Activated CD8-positive, alpha-beta T cell treated with anti-CD3 and anti-CD28 coated beads for 36 hours (primary cell): Measurements from ENCODE around the gene RILP. TPM values are rescaled to one million over a fixed set of nuclear protein-coding genes. Genes with fewer than 3 reads are reported as not detected.

Source experiments
- ATAC-seq: fragments of 200-7000 bp; cut with Tn5 transposase; one replicate; pipeline ENCODE4 v1.10.0; 2021; ENCODE audit warnings: mild to moderate bottlenecking, moderate library complexity
- CTCF ChIA-PET: fragments of 350-600 bp; sonication (Branson Sonifier 250); formaldehyde crosslinking; loops from one replicate; lab custom pipeline; 2021; ENCODE audit warnings: antibody characterized with exemption; lab: Charles Lee
- POLR2A ChIA-PET: fragments of 350-600 bp; sonication (Branson Sonifier 250); formaldehyde crosslinking; loops from one replicate; lab custom pipeline; 2021; ENCODE audit warnings: antibody characterized with exemption; lab: Charles Lee
- DNase-seq: peaks from one replicate; pipeline ENCODE4 v3.0.0-alpha.2; 2020
- H3K27ac Mint-ChIP-seq: one replicate; pipeline ENCODE4 v1.8.0; 2021; ENCODE audit warnings: mild to moderate bottlenecking, mixed read lengths
- H3K27me3 Mint-ChIP-seq: one replicate; pipeline ENCODE4 v1.8.0; 2021; ENCODE audit warnings: mixed read lengths
- H3K36me3 Mint-ChIP-seq: one replicate; pipeline ENCODE4 v1.8.0; 2021; ENCODE audit warnings: low read depth, mixed read lengths
- H3K4me1 Mint-ChIP-seq: one replicate; pipeline ENCODE4 v1.8.0; 2021; ENCODE audit warnings: low read depth, mixed read lengths
- H3K4me3 Mint-ChIP-seq: one replicate; pipeline ENCODE4 v1.8.0; 2021; ENCODE audit warnings: mild to moderate bottlenecking, moderate library complexity, mixed read lengths
- H3K9me3 Mint-ChIP-seq: one replicate; pipeline ENCODE4 v1.8.0; 2021; ENCODE audit warnings: mixed read lengths
- CTCF ChIP-seq: fragments of 200-600 bp; IDR thresholded peaks from one replicate; pipeline ENCODE4 v1.8.0; 2022; ENCODE audit warnings: antibody characterized with exemption, mild to moderate bottlenecking
- intact Hi-C: fragments of 100-400 bp; cut with micrococcal nuclease; formaldehyde crosslinking; loops from one replicate; pipeline ENCODE4 v1.10.0; 2022
- total RNA-seq, 2 experiments: library from RNA; stranded (reverse); gene quantifications; one replicate each; pipeline ENCODE4 v1.2.3, GENCODE V29; 2021

RILP gene
- total RNA-seq, 2 experiments from 2014 or later = 5.3 to 6.1 TPM

- intact Hi-C loops = no loop called here
- TF ChIP-seq CTCF = no peak
- Mint-ChIP-seq H3K9me3 (no peaks in the 10 kb centered on the region), H3K27ac (peak overlapping the region; percentile 8), H3K27me3 (no peaks in the 10 kb centered on the region), H3K4me3 (no peak overlapping the region), H3K4me1 (peaks cover 15% of the 10 kb centered on the region), H3K36me3 (peaks cover 40% of the 10 kb centered on the region)
- ChIA-PET CTCF (interaction anchor here (0.9 to 2.5 kb wide), 5 partner anchors 15 to 77 kb away, joined by 3 to 8 read pairs (median 5); no protein-coding TSS in a partner anchor), POLR2A (interaction anchor here (0.7 to 2.1 kb wide), 5 partner anchors 10 to 194 kb away, joined by 3 to 9 read pairs (median 5); partner anchors contain the start of gene PITPNA)
- DNase-seq = no peak
- ATAC-seq = no peak
Measured at GRCh38 chr17:1651559-1651844, 1.8 kb upstream of the RILP start.

GRCh38 chr17:1650731-1651558, 1.3 kb upstream of the RILP start:
- Mint-ChIP-seq H3K27ac (no peak overlapping the region), H3K9me3 (no peaks in the 10 kb centered on the region), H3K4me1 (peaks cover 18% of the 10 kb centered on the region), H3K4me3 (no peak overlapping the region), H3K36me3 (peaks cover 36% of the 10 kb centered on the region), H3K27me3 (no peaks in the 10 kb centered on the region)
- DNase-seq = no peak
- intact Hi-C loops = no loop called here
- CTCF ChIA-PET = interaction anchor here (1.5 to 3.8 kb wide), 5 partner anchors 8 to 76 kb away, joined by 3 to 20 read pairs (median 8); partner anchors contain the start of gene SLC43A2
- TF ChIP-seq CTCF = no peak
- no peak for ATAC-seq
- POLR2A ChIA-PET = interaction anchor here (0.9 to 2.6 kb wide), 9 partner anchors 10 to 179 kb away, joined by 3 to 9 read pairs (median 5); partner anchors contain the start of gene PITPNA

GRCh38 chr17:1648963-1649843, 463 bp downstream of the RILP start:
- POLR2A ChIA-PET = interaction anchor here (0.6 to 2.6 kb wide), 13 partner anchors 12 to 144 kb away, joined by 3 to 10 read pairs (median 4); no protein-coding TSS in a partner anchor
- Mint-ChIP-seq H3K9me3 (no peaks in the 10 kb centered on the region), H3K27me3 (no peaks in the 10 kb centered on the region), H3K27ac (peak overlapping the region; percentile 46), H3K4me3 (peak overlapping the region; percentile 63), H3K36me3 (peaks cover 27% of the 10 kb centered on the region), H3K4me1 (peaks cover 35% of the 10 kb centered on the region)
- DNase-seq = peak; percentile 95
- ATAC-seq = peak; percentile 72
- CTCF ChIA-PET = interaction anchor here (0.9 to 3.8 kb wide), 29 partner anchors 10 to 287 kb away, joined by 3 to 20 read pairs (median 4); partner anchors contain the start of genes INPP5K, MYO1C, PITPNA and RPA1
- intact Hi-C loops = no loop called here
- peak; percentile 82 for TF ChIP-seq CTCF

- ChIA-PET CTCF (interaction anchor here (0.9 to 3.8 kb wide), 20 partner anchors 10 to 286 kb away, joined by 3 to 20 read pairs (median 5); partner anchors contain the start of genes MYO1C, PITPNA, RPA1 and SERPINF1), POLR2A (interaction anchor here (1.0 to 2.6 kb wide), 7 partner anchors 14 to 130 kb away, joined by 3 to 10 read pairs (median 6); no protein-coding TSS in a partner anchor)
- no peak for TF ChIP-seq CTCF
- Mint-ChIP-seq H3K27me3 (no peaks in the 10 kb centered on the region), H3K4me3 (peak overlapping the region; percentile 63), H3K4me1 (peaks cover 39% of the 10 kb centered on the region), H3K27ac (peak overlapping the region; percentile 34), H3K36me3 (peaks cover 19% of the 10 kb centered on the region), H3K9me3 (no peaks in the 10 kb centered on the region)
- ATAC-seq (no peak), DNase-seq (no peak)
- intact Hi-C loops = no loop called here
Measured at GRCh38 chr17:1648173-1648962, 1.3 kb downstream of the RILP start.
